Osteocyte (in vitro differentiated cells): ENCODE data around the gene NDUFS3. TPM values are rescaled to one million over a fixed set of nuclear protein-coding genes. Genes with fewer than 3 reads are reported as not detected.

Experiments
- DNase-seq: peaks from one replicate; pipeline ENCODE4 v3.0.0; 2021; ENCODE audit warnings: mixed read lengths; ENCODE audit not compliant: unreplicated experiment; ENCODE audit errors: extremely low spot score
- H3K27ac Mint-ChIP-seq: one replicate; pipeline ENCODE4 v1.8.0; 2021; ENCODE audit warnings: mild to moderate bottlenecking, mixed read lengths; ENCODE audit not compliant: unreplicated experiment
- H3K27me3 Mint-ChIP-seq: one replicate; pipeline ENCODE4 v1.8.0; 2021; ENCODE audit warnings: mixed read lengths; ENCODE audit not compliant: unreplicated experiment
- H3K36me3 Mint-ChIP-seq: one replicate; pipeline ENCODE4 v1.8.0; 2021; ENCODE audit warnings: mixed read lengths; ENCODE audit not compliant: unreplicated experiment
- H3K4me1 Mint-ChIP-seq: one replicate; pipeline ENCODE4 v1.8.0; 2021; ENCODE audit warnings: mixed read lengths; ENCODE audit not compliant: unreplicated experiment
- H3K4me3 Mint-ChIP-seq: one replicate; pipeline ENCODE4 v1.8.0; 2021; ENCODE audit warnings: mild to moderate bottlenecking, moderate library complexity, mixed read lengths; ENCODE audit not compliant: unreplicated experiment
- H3K9me3 Mint-ChIP-seq: one replicate; pipeline ENCODE4 v1.8.0; 2021; ENCODE audit warnings: mixed read lengths; ENCODE audit not compliant: unreplicated experiment
- CTCF ChIP-seq: fragments of 200-600 bp; sonication (generic); IDR thresholded peaks from 2 replicates; pipeline ENCODE4 v1.5.0; 2021; ENCODE audit warnings: antibody characterized with exemption, mild to moderate bottlenecking, moderate library complexity
- total RNA-seq: library from RNA; stranded (reverse); gene quantifications from 2 replicates; pipeline ENCODE4 v1.2.1, GENCODE V29; 2021

Gene NDUFS3
- total RNA-seq, 1 donor from 2014 or later = 105 TPM

DNA sequence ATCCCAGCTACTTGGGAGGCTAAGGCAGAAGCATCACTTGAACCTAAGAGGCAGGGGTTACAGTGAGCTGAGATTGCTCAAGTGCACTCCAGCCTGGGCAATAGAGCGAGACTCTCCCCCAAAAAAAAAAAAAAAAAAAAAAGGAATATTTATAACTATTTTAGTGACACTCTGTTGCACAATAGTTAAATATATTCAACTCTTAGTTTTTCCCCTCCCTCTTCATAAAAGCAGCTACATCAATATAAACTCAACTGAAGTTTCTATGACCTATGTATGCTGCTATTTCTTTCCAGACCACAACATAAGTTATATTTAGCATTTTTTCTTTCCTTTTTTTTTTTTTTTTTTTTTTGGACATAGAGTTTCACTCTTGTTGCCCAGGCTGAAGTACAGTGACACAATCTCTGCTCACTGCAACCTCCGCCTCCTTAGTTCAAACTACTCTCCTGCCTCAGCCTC, 45.2 kb upstream of the NDUFS3 start:
- Mint-ChIP-seq H3K27ac (peak overlapping the region; percentile 84), H3K36me3 (peaks cover 2% of the 10 kb centered on the region), H3K4me1 (peaks cover 47% of the 10 kb centered on the region), H3K4me3 (no peak overlapping the region), H3K9me3 (no peaks in the 10 kb centered on the region), H3K27me3 (no peaks in the 10 kb centered on the region)
- no peak for DNase-seq
- no peak for TF ChIP-seq CTCF

DNA sequence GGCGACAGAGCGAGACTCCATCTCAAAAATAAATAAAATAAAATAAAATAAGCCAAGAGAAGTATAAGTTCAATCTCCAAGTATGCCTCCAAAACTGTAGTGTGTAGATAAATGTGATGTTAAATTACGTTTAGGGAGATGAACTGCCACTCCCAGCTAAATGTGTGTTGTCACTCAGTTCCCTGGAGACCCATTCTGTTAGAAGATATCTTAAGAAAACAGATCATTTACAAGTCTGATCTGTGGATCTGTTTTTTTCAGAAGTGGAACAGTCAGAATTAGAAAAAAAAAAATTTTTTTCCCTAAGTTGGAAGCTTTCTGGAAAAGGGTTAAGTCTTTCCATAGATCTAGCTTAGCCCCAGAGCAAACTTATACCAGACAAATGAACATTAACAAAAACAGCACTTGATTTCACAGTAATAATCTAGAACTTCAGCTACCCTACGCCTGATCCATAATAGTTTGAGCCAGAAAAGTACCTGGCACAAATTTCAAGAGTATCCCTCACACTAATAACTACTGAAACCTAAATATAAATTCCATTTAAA, 44.1 kb upstream of the NDUFS3 start:
- peaks cover 2% of the 10 kb centered on the region for H3K36me3 Mint-ChIP-seq
- H3K4me1 Mint-ChIP-seq = peaks cover 56% of the 10 kb centered on the region
- H3K9me3 Mint-ChIP-seq = no peaks in the 10 kb centered on the region
- H3K27ac Mint-ChIP-seq = peak overlapping the region; percentile 52
- no peak overlapping the region for H3K4me3 Mint-ChIP-seq
- no peaks in the 10 kb centered on the region for H3K27me3 Mint-ChIP-seq
- no peak for DNase-seq
- no peak for TF ChIP-seq CTCF

- no peak overlapping the region for H3K27ac Mint-ChIP-seq
- H3K27me3 Mint-ChIP-seq = no peaks in the 10 kb centered on the region
- no peaks in the 10 kb centered on the region for H3K9me3 Mint-ChIP-seq
- TF ChIP-seq CTCF = no peak
- peaks cover 61% of the 10 kb centered on the region for H3K4me1 Mint-ChIP-seq
- peaks cover 2% of the 10 kb centered on the region for H3K36me3 Mint-ChIP-seq
- no peak for DNase-seq
- H3K4me3 Mint-ChIP-seq = no peak overlapping the region
Measured at GRCh38 chr11:47536915-47537314, 42.0 kb upstream of the NDUFS3 start.

DNA sequence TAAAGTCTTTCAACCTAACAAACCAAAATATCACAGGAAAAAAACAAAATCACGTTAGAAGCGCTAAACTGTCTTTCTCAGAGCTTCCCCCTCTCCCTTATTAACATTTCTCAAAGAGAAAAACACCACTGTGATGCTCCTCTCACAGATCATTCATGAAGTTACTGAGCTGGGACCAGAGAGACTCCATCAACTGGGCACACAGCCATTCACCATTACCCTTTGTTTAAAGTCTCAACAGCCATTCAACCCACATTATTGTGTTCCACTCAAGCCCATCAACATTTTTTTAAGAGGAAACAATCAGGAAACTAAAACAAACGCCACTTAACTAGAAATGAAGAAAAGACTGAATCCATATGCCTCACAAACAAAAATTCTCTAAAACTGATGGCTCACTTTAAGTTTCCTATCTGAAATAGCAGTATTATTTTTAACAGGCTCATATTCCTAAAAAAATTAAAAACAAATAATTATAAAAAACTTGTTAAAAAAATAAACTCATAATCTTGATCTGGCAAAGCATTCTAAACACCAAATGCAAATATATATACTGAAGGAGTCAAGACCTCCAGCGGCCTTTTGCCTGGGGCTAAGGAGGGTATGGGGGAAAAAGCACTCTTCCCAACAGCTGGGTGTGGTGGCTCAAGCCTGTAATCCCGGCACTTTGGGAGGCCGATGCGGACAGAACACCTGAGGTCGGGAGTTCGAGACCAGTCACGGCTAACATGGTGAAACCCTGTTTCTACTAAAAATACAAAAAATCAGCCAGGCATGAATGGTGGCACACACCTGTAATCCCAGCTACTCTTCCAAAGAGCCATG, 39.9 kb upstream of the NDUFS3 start:
- Mint-ChIP-seq H3K4me1 (peaks cover 42% of the 10 kb centered on the region), H3K9me3 (no peaks in the 10 kb centered on the region), H3K4me3 (no peak overlapping the region), H3K27me3 (no peaks in the 10 kb centered on the region), H3K36me3 (peaks cover 2% of the 10 kb centered on the region), H3K27ac (peak overlapping the region; percentile 25)
- no peak for DNase-seq
- no peak for TF ChIP-seq CTCF

DNA sequence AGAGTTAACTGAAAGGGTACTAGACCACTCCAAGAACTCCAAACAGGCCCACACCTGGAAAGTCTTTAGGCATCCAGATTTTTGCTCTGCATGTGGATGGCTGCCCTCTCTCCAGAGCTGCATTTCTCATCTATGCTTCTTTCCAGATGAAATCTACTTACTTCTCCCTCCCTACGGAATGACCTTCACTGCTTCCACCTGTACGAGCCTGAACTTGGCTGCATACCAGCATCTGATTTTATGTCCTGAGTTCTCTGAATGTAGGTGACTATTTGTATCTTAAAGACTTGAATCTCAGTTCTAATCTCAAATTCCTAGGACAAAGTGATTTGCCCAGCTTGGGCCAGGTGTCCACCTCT, 39.2 kb upstream of the NDUFS3 start:
- TF ChIP-seq CTCF = no peak
- no peak for DNase-seq
- H3K9me3 Mint-ChIP-seq = no peaks in the 10 kb centered on the region
- H3K4me1 Mint-ChIP-seq = peaks cover 38% of the 10 kb centered on the region
- peaks cover 2% of the 10 kb centered on the region for H3K36me3 Mint-ChIP-seq
- H3K27me3 Mint-ChIP-seq = no peaks in the 10 kb centered on the region
- no peak overlapping the region for H3K4me3 Mint-ChIP-seq
- peak overlapping the region; percentile 79 for H3K27ac Mint-ChIP-seq
